PC-3 (cell line): ENCODE measurements around the gene TMEM108.

Experiments
- EZH2 ChIP-seq: fragments of 300-600 bp; sonication (generic); IDR thresholded peaks from one replicate; pipeline ENCODE4 v1.6.1; 2017; ENCODE audit warnings: antibody characterized with exemption, mild to moderate bottlenecking, low read length; ENCODE audit not compliant: unreplicated experiment
- EZH2phosphoT487 ChIP-seq: fragments of 300-600 bp; sonication (generic); IDR thresholded peaks from 2 replicates; pipeline ENCODE4 v1.6.1; 2018; ENCODE audit warnings: mild to moderate bottlenecking, antibody characterized with exemption, low read length, borderline replicate concordance
- TF ChIP-seq, protein P1 (sequence below): fragments of 300-600 bp; sonication (generic); conservative IDR thresholded peaks from 2 replicates; pipeline ENCODE4 v1.5.1; 2017; ENCODE audit warnings: antibody characterized with exemption, low read depth, mild to moderate bottlenecking, low read length

GRCh38 chr3:133442518-133442917 is 404.3 kb downstream of the TMEM108 start:
- TF ChIP-seq, protein P1, sequence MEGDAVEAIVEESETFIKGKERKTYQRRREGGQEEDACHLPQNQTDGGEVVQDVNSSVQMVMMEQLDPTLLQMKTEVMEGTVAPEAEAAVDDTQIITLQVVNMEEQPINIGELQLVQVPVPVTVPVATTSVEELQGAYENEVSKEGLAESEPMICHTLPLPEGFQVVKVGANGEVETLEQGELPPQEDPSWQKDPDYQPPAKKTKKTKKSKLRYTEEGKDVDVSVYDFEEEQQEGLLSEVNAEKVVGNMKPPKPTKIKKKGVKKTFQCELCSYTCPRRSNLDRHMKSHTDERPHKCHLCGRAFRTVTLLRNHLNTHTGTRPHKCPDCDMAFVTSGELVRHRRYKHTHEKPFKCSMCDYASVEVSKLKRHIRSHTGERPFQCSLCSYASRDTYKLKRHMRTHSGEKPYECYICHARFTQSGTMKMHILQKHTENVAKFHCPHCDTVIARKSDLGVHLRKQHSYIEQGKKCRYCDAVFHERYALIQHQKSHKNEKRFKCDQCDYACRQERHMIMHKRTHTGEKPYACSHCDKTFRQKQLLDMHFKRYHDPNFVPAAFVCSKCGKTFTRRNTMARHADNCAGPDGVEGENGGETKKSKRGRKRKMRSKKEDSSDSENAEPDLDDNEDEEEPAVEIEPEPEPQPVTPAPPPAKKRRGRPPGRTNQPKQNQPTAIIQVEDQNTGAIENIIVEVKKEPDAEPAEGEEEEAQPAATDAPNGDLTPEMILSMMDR: no peak
- TF ChIP-seq EZH2 (no peak), EZH2phosphoT487 (no peak)
